GM19023 (cell line): ENCODE results near the gene THPO.
"Not testable (repeated sequence)": the region's sequence is repeated elsewhere in the genome, so short reads cannot be mapped to it uniquely, and the experiment has no call there.

ENCODE experiments used
- ATAC-seq: cut with Tn5 transposase; IDR thresholded peaks from one replicate; pipeline ENCODE4 v1.9.1; 2021; ENCODE audit warnings: mild to moderate bottlenecking, moderate library complexity; ENCODE audit not compliant: unreplicated experiment

Gene THPO

GRCh38 chr3:184351511-184352148 is 26.4 kb downstream of the THPO start:
- no peak for ATAC-seq

GRCh38 chr3:184350618-184351017 is 27.4 kb downstream of the THPO start:
- ATAC-seq = no peak

- ATAC-seq = no peak
These were observed 28.2 kb downstream of the THPO start for GRCh38 chr3:184349563-184350470.

- no peak for ATAC-seq
These were observed 30.0 kb downstream of the THPO start for GRCh38 chr3:184348057-184348382.

GRCh38 chr3:184347321-184348056 is 30.5 kb downstream of the THPO start:
- no peak for ATAC-seq

GRCh38 chr3:184346480-184347190 is 31.4 kb downstream of the THPO start:
- ATAC-seq = no peak

- no peak for ATAC-seq
These were observed 32.5 kb downstream of the THPO start for GRCh38 chr3:184345317-184346144.

- ATAC-seq = no peak
These were observed 33.3 kb downstream of the THPO start for GRCh38 chr3:184344579-184345316.

GRCh38 chr3:184343200-184343876 is 34.7 kb downstream of the THPO start:
- ATAC-seq = no peak

- no peak for ATAC-seq
These were observed 36.1 kb downstream of the THPO start for GRCh38 chr3:184341925-184342324.

- not testable (repeated sequence) for ATAC-seq
These were observed 38.4 kb downstream of the THPO start for GRCh38 chr3:184339451-184340135.

GRCh38 chr3:184339001-184339400 is 39.0 kb downstream of the THPO start:
- ATAC-seq = no peak

- ATAC-seq = no peak
These were observed 39.5 kb downstream of the THPO start for GRCh38 chr3:184338511-184338945.

- ATAC-seq = no peak
These were observed 40.0 kb downstream of the THPO start for GRCh38 chr3:184337981-184338380.

GRCh38 chr3:184337399-184337714 is 40.6 kb downstream of the THPO start, which contains the start of gene FAM131A:
TSS of gene FAM131A (plus strand) at chr3:184337600. CDS start at chr3:184337631, 31 bp downstream.
- no peak for ATAC-seq

GRCh38 chr3:184336547-184337398 is 41.2 kb downstream of the THPO start:
- no peak for ATAC-seq
